HG02970 (cell line): ENCODE measurements around the gene ZNF75A.

Experiments used
- ATAC-seq: cut with Tn5 transposase; IDR thresholded peaks from one replicate; pipeline ENCODE4 v1.9.1; 2021; ENCODE audit warnings: mild to moderate bottlenecking, moderate library complexity, moderate number of reproducible peaks; ENCODE audit not compliant: unreplicated experiment, low FRiP score

ZNF75A gene

DNA sequence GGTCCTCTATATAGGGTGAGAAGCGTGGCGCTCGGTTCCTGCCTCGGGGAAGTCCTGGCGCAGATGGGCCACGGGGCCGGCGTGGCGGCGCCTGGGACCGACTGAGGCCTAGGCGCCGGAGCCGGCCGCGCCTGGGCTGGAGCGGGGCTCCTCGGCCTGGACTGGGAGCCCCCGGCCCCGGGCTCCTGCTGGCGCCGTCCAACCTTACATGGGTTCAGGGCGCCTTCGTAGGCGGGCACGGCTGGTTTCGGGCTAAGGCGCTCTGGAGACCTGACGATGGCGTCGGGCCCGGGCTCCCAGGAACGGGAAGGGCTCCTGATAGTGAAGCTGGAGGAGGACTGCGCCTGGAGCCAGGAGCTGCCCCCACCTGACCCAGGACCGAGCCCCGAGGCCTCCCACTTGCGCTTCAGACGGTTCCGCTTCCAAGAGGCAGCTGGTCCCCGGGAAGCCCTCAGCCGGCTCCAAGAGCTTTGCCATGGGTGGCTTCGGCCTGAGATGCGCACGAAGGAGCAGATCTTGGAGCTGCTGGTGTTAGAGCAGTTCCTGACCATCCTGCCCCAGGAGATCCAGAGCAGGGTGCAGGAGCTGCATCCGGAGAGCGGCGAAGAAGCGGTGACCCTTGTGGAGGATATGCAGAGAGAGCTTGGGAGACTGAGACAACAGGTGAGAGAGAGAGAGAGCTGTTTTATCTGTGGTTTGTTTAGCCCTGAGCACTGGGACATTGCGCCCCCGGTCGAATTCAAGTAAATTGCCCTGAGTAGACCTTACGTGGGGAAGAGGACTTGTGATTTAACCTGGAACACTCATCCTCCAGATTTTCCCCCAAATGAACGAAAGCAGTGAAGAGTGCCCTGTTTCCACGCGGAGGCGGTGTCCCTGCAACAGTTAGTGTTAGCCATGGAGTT, 21.5 kb upstream of the ZNF75A start:
- ATAC-seq, result no peak

DNA sequence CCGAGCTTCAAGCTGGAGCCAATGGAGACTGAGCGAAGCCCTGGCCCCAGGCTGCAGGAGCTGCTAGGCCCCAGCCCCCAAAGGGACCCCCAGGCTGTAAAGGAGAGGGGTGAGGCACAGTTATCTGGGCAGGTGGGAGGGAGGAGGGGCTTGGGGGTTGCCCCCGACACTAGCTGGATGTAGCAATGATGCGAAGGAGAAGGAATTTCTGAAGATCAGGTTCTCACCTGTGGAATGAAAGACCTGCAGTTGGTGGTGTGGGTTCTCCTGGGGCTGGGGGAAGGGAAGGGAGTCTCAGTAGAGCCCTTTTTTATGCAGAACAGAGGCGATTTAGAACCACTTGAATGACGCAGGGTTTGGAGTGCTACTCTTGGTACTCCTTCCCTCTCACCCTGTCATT, 20.2 kb upstream of the ZNF75A start:
- ATAC-seq, result no peak

DNA sequence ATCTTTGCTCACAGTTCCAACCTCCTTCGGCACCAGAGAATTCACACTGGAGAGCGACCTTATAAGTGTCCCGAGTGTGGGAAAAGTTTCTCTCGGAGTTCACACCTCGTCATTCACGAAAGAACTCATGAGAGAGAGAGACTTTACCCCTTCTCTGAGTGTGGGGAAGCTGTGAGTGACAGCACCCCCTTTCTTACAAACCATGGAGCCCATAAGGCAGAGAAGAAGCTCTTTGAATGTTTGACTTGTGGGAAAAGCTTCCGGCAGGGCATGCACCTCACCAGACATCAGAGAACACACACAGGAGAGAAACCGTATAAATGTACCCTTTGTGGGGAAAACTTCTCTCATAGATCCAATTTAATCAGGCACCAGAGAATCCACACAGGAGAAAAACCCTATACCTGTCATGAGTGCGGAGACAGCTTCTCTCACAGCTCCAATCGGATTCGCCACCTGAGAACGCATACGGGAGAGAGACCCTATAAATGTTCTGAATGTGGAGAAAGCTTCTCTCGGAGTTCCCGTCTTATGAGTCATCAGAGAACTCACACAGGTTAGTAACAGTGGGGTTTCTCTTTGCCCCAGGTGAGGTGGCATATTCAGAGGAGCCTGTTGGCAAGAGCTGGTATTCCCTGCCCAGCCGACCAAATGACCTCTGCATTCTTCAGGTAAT, 15.2 kb upstream of the ZNF75A start:
- no peak for ATAC-seq

DNA sequence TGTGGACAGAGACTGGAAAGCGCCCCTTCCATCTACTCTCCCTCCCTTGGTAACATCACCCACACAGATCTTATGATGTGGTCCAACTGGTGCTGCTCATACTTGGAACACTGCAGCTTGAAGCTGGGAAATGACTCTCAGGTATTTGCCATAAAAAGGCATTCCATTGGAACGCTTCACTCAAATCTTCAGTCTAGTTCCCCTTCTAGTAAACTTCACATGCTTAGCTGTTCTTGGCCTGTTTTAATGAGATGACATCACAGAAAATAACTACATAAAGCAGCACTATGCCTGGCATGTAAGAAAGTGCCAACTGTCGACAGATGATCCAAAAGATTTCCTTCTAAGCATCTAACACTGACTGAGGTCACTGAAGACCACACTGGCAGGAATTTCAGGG, 12.7 kb upstream of the ZNF75A start:
- ATAC-seq, result no peak

DNA sequence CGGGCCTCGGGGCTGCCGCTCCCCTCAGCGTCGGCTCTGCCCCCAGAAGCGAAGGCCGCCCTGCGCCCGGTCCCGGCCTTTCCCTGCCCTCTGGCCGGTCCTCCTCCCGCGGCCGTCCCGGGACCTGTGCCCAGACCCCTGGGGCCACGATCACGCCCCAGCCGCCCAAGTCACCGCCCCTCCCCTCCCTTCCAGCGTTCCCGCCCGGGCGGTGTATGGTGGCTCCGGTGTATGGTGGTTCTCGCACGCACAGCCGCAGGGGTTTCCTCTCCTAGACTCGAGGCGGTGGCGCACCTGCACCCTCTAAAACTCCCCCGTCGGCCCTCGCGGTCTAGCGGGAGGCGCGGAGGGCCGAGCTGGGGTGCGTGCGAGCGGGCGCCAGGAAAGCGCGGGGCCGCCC, 10.1 kb upstream of the ZNF75A start:
- no peak for ATAC-seq

DNA sequence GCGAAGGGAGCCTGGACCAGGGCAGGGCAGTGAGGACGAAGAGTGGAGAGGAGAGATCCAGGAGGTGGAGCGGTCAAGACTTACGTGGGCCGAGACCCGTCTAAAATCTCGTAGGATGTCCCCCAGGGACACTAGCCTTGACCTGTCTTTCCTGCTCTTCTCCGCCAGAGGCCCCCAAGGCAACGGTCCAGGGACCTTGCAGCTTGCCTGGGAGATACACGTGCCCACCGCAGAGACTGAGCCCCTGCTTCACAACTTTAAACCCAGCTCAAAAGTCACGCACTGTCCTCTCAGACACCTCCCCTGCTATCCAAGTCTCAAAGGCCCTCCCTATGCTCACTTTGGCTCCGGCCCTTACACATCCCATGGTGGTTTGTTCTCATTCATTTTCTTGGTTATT, 9.5 kb upstream of the ZNF75A start:
- no peak for ATAC-seq

DNA sequence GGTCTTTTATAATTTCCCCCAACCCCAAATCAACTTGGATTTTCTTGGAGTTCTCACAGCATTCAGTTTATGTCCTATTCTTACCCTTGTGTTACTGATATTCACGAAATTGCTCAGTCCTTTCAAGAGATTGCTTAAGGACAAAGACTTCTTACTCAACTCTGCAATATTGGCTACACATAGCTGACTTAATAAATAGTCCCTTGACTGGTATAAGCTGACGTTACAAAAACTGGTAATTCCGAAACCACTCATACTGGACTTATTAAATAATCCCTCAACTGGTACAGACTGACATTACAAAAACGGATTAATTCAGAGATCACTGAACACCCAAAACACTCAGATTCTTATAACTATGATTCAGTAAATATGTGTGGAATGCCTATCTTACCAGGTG, 927 bp upstream of the ZNF75A start:
- ATAC-seq, result no peak

DNA sequence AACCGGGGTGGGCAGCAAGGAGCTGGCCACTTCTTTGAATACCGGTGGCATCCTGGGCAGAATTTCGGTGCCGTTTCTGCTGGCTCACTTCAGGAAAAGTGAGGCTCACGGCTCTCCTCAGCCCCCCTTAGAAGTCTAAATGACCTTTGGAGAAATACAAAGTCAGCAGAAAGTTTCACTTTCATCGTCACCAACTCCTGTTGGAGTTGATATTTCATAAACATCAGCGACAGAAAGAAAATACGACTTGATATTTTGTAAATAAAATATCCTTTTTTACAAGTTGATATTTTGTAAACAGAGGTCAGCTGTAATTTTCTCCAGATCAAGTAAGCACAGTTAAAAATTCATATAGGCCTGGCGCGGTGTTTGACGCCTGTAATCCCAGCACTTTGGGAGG, 781 bp downstream of the ZNF75A start:
- no peak for ATAC-seq

DNA sequence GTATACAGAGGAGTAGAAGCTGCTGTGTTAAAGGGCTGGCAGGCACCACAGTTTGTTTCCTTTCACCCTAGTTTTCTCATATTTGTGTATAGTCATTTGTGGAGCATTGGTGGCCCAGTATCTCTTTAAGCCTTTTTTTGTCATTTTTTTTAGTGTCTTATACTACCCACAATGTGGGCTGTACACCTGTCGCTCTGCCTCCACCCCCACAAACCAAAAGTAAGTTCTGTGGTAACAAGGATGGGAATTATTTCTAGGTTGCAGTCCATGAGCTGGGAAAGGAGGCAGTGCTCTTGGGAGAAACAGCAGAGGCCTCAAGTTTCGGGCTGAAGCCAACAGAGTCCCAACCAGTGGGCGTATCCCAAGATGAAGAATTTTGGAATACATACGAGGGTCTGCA, 6.2 kb downstream of the ZNF75A start:
- no peak for ATAC-seq

DNA sequence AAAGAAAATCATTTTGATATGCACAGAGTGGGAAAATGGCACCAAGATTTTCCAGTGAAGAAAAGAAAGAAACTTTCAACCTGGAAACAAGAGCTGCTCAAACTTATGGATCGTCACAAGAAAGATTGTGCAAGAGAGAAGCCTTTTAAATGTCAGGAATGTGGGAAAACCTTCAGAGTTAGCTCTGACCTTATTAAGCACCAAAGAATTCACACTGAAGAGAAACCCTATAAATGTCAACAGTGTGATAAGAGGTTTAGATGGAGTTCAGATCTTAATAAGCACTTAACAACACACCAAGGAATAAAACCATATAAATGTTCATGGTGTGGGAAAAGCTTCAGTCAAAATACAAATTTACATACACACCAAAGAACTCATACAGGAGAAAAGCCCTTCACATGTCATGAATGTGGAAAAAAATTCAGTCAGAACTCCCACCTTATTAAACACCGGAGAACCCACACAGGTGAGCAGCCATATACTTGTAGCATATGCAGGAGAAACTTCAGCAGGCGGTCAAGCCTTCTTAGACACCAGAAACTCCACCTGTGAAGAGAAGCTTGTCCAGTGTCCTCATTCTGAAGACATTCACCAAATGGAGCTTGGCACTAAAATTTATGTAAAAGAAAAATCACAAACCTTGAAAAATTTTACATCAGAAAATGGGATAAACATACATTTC, 12.2 kb downstream of the ZNF75A start:
- no peak for ATAC-seq

DNA sequence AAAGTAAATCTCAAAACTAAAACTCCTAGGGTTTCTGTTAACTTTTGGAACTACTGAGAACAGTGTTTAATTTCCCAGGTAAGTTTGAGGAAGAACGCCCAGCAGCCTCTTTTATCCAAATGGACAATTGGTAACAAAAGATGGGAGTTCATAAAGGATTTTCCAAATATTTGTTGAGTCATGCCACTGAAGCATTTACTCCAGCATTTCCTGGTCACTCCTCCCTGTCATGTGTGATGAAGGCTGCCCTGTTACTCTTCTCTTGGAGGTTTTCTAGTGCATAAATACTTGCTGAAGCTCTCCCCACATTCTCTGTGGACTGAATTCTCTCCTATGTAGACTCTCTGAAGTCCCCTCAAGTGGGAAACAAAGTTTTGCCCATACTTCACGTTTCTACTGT, 16.5 kb downstream of the ZNF75A start:
- no peak for ATAC-seq

DNA sequence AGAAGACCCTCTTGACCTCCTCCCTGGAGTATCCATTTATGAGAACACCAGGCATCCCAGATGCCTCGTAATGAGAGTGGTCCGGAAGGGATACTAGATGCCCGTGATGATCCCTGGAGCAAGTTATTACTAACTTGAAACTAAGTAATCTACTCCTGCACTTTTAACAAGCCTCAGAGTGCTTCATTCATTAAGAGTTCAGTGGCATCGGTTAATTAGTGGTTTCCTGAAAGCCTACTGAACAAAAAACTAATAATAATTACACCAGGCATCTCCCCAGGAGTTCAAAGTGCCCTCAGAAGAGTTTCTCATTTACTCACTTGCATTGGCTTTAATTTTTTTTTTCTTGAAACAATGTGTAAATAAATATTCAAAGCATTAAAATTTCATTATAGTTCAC, 22.2 kb downstream of the ZNF75A start:
- no peak for ATAC-seq

DNA sequence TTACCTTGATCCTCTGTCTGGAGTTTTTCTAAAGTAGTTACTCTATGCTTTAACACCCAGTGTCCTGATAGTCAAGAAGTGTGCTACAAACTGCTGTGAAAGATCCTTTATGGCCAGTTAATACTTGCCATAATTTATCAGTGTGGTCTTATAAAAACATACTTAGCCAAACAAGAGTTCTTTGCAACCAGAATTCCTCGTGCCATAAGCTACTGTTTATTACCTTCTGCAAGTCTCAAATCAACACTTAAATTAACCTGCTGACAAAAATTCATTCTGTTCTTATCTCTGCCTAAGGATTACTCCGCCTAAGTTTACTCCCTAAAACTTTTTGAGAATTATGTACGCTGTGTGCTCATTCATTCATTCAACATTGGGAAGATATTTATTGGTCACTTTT, 22.8 kb downstream of the ZNF75A start:
- no peak for ATAC-seq

DNA sequence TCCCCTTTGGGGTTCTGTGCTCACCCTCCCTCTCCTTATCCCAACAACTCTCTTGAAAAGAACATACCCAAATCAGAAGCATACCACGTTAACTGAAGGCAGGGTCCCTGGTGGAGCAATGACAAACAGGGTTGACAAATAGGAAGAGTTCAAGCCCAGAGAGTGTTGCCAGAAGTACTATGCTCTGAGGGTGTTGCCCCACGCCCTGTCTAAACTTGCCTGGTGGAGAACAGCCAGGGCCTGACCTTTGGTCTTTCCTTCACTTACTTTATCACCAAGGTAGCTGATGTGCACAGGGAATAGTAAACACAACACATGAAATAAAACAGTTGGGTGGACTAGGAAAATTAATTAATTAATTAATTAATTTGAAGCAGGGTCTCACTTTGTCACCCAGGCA, 23.3 kb downstream of the ZNF75A start:
- no peak for ATAC-seq

DNA sequence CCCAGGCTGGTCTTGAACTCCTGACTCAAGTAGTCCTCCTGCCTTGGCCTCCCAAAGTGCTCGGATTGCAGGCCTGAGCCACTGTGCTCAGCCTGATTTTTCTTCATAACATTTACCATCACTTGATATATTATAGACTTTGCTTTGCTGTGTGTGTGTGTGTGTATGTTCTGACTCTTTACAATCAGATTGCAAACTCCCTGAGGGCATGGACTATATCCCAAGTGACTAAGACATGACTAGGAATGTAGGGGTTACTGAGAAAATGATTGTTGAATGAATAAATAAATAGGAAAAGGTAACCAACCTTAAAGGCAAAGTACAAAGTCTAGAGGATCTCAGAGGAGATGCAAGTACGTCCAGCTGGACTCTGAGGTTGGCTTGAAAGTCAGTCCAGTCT, 40.7 kb downstream of the ZNF75A start:
- no peak for ATAC-seq

DNA sequence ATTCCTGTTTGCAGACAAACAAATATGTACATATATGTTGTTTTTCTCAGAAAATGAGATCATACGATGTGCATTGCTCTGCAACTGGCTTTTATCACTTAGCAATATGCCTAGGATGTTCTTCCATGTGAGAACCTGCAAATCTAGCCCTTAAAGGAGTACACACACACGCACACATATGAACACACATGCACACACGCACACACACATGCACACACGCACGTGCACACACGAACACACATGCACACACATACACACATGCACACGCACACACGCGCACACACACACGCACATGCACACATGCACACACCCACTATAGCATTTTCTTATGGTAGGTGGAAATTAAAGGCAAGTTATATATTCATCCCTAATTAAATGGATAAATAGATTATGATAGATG, 42.3 kb downstream of the ZNF75A start:
- ATAC-seq, result no peak

DNA sequence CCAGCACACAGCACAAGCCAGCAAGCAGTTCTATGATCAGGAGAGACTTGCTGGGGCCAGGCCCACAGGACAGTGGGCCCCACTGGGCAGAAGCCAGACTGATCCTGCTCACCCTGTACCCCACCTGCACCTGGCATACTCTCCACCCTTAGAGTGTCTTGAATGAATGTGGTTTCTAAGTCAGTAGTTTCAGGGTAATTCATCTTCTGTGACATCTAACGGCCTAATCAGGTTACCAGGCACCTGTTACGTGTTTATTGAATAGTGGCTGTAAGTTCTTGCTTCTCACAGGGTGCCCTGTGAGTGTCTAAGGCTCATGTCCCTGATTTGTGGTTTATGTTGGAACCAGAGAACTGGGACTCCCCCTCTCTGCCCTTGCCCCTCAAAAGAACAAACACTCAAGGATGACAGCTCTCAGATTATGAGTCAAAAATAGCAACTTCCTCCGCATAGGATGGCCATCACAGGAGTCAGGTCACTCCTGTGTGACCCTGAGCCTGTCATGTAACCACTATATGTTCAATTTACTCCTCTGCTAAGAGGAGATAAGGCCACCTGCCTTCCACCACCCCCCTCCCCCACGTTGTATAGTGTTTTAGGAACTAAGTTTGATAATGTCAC, 43.4 kb downstream of the ZNF75A start:
- no peak for ATAC-seq

DNA sequence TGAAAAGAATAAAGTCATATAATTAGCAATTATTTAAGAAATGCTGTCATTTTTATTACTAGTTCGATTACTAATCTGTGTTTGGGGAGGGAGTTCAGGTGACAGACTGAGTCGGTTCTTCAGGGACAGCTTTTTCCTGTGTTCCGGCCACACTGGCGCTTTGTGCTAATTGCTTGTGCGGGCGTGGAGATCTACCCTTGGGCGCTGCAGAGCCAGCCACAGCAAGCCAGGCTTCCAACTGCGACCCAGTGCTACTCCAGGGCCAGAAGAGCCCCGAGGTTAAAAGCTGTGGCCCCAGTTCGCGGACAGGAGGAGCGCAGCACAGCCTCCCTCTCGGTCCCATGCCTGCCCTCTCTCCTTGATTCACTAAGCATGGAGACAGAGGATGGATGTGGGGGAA, 43.9 kb downstream of the ZNF75A start:
- ATAC-seq, result no peak

DNA sequence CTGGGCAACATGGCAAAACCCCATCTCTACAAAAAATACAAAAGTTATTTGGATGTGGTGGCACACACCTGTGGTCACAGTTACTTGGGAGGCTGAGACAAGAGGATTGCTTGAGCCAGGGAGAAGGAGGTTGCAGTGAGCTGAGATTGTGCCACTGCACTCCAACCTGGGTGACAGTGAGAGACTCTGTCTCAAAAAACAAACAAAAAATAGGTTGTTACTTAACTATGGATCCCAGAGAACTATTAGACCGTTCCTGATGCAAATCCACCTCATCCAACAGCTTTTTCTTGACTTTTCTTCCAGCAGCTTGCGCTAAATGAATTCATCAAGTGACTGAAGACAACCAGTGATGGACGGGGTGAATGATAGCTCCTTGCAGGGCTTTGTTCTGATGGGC, 50.3 kb downstream of the ZNF75A start, which contains the start of gene OR2C1:
Gene OR2C1, plus strand, starts transcription at position 301 of the 400 bp plus-strand sequence. Its CDS starts 52 bp downstream, at position 353.
- no peak for ATAC-seq

DNA sequence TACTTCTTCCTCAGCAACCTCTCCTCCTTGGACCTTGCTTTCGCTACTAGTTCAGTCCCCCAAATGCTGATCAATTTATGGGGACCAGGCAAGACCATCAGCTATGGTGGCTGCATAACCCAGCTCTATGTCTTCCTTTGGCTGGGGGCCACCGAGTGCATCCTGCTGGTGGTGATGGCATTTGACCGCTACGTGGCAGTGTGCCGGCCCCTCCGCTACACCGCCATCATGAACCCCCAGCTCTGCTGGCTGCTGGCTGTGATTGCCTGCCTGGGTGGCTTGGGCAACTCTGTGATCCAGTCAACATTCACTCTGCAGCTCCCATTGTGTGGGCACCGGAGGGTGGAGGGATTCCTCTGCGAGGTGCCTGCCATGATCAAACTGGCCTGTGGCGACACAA, 50.8 kb downstream of the ZNF75A start:
- no peak for ATAC-seq

DNA sequence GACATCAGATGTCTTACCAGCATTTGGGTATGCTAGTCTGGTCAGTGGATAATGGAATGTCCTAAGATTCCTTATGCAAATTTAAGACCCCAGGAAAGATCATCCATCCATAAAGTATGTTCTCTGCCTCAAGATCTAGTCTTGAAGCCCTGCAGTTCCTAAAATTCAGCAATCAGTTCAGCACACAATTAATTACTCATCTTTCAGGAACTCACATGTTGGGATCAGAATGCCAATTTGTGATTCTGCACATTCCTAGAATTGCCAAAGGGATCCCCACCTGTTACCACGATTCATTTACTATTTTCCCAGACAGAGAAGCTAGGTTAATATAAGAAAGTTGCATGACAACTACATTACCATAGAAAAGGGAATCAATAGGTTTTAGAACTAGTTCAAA, 53.6 kb downstream of the ZNF75A start:
- no peak for ATAC-seq
